ENCODE results near the gene OTX1.
"Not testable (repeated sequence)": the region's sequence is repeated elsewhere in the genome, so short reads cannot be mapped to it uniquely, and the experiment has no call there.

The OTX1 gene

GRCh38 chr2:63050334-63051041, at the start of gene OTX1:
OTX1 (plus strand) TSS chr2:63050830; CDS start chr2:63052991, 2,161 bp downstream.
- in situ Hi-C loops (cut with MboI; ENCODE audit: low sequenced_read_pairs): no loop called here

GRCh38 chr2:63001576-63001975, 49.1 kb upstream of the OTX1 start:
- in situ Hi-C loops (cut with MboI; ENCODE audit: low sequenced_read_pairs): no loop called here

GRCh38 chr2:63003351-63003750, 47.3 kb upstream of the OTX1 start:
- in situ Hi-C loops (cut with MboI; ENCODE audit: low sequenced_read_pairs): no loop called here

GRCh38 chr2:63007813-63008458, 42.7 kb upstream of the OTX1 start:
- in situ Hi-C loops (cut with MboI; ENCODE audit: low sequenced_read_pairs): no loop called here

GRCh38 chr2:63008838-63009237, 41.8 kb upstream of the OTX1 start:
- in situ Hi-C loops (cut with MboI; ENCODE audit: low sequenced_read_pairs): no loop called here

- in situ Hi-C loops (cut with MboI; ENCODE audit: low sequenced_read_pairs): no loop called here
Measured at GRCh38 chr2:63009490-63009889, 41.1 kb upstream of the OTX1 start.

GRCh38 chr2:63012541-63012940, 38.1 kb upstream of the OTX1 start:
- in situ Hi-C loops (cut with MboI; ENCODE audit: low sequenced_read_pairs): no loop called here

GRCh38 chr2:63013438-63013837, 37.2 kb upstream of the OTX1 start:
- in situ Hi-C loops (cut with MboI; ENCODE audit: low sequenced_read_pairs): no loop called here

- in situ Hi-C loops (cut with MboI; ENCODE audit: low sequenced_read_pairs): no loop called here
Measured at GRCh38 chr2:63015389-63015788, 35.2 kb upstream of the OTX1 start.

GRCh38 chr2:63018439-63018838, 32.2 kb upstream of the OTX1 start:
- in situ Hi-C loops (cut with MboI; ENCODE audit: low sequenced_read_pairs): no loop called here

- in situ Hi-C loops (cut with MboI; ENCODE audit: low sequenced_read_pairs): not testable (repeated sequence)
Measured at GRCh38 chr2:63019686-63020085, 30.9 kb upstream of the OTX1 start.

GRCh38 chr2:63023444-63023843, 27.2 kb upstream of the OTX1 start:
- in situ Hi-C loops (cut with MboI; ENCODE audit: low sequenced_read_pairs): no loop called here

- in situ Hi-C loops (cut with MboI; ENCODE audit: low sequenced_read_pairs): no loop called here
Measured at GRCh38 chr2:63027220-63027619, 23.4 kb upstream of the OTX1 start.

- in situ Hi-C loops (cut with MboI; ENCODE audit: low sequenced_read_pairs): no loop called here
Measured at GRCh38 chr2:63029058-63029457, 21.6 kb upstream of the OTX1 start.

GRCh38 chr2:63034526-63034925, 16.1 kb upstream of the OTX1 start:
- in situ Hi-C loops (cut with MboI; ENCODE audit: low sequenced_read_pairs): no loop called here

GRCh38 chr2:63035169-63035568, 15.5 kb upstream of the OTX1 start:
- in situ Hi-C loops (cut with MboI; ENCODE audit: low sequenced_read_pairs): no loop called here

GRCh38 chr2:63035660-63036059, 15.0 kb upstream of the OTX1 start:
- in situ Hi-C loops (cut with MboI; ENCODE audit: low sequenced_read_pairs): no loop called here

- in situ Hi-C loops (cut with MboI; ENCODE audit: low sequenced_read_pairs): no loop called here
Measured at GRCh38 chr2:63038034-63038433, 12.6 kb upstream of the OTX1 start.

- in situ Hi-C loops (cut with MboI; ENCODE audit: low sequenced_read_pairs): no loop called here
Measured at GRCh38 chr2:63040586-63040985, 10.0 kb upstream of the OTX1 start.

- in situ Hi-C loops (cut with MboI; ENCODE audit: low sequenced_read_pairs): no loop called here
Measured at GRCh38 chr2:63041592-63041991, 9.0 kb upstream of the OTX1 start.

GRCh38 chr2:63044362-63045327, 6.0 kb upstream of the OTX1 start:
- in situ Hi-C loops (cut with MboI; ENCODE audit: low sequenced_read_pairs): no loop called here
